Measurements from ENCODE around the gene NUBP2.

Gene NUBP2

GRCh38 chr16:1822801-1823200 lies 40.0 kb downstream of the NUBP2 start:
- no peak overlapping the region for H2BK5ac ChIP-seq (ENCODE audit: low read depth, low read length, poor library complexity)
- no peak overlapping the region for H3K14ac ChIP-seq (ENCODE audit: low read length)
- H3K4me1 ChIP-seq (ENCODE audit: control insufficient read depth in 1 of 2, insufficient read depth in 2 of 2, low read length in 2 of 2): peaks cover 0 to 5% of the 10 kb centered on the region in 2 experiments
- H3K79me1 ChIP-seq (ENCODE audit: low read length): peaks cover 8% of the 10 kb centered on the region
- H2AFZ ChIP-seq (ENCODE audit: insufficient read depth, low read length, poor library complexity): no peak overlapping the region
- no peak overlapping the region for H4K12ac ChIP-seq (ENCODE audit: low read depth, low read length)
- no CpG with 5 or more reads among the region's 16 CpGs for WGBS (ENCODE audit: extremely low coverage, insufficient coverage, insufficient read length)
- no peak for DNase-seq
- H4K91ac ChIP-seq (ENCODE audit: low read depth, low read length): no peak overlapping the region
- H2BK12ac ChIP-seq (ENCODE audit: low read length): no peak overlapping the region
- H2AK5ac ChIP-seq (ENCODE audit: low read length): no peak overlapping the region
- no peaks in the 10 kb centered on the region for H3K27me3 ChIP-seq (ENCODE audit: insufficient read depth, low read length)
- no peak overlapping the region for H3K18ac ChIP-seq (ENCODE audit: low read length)
- H3K9me3 ChIP-seq (ENCODE audit: insufficient read depth, low read depth, low read length): no peaks in the 10 kb centered on the region
- H3K9ac ChIP-seq (ENCODE audit: low read length): no peak overlapping the region
- H3K4ac ChIP-seq (ENCODE audit: low read depth, low read length): no peak overlapping the region
- no peak overlapping the region for H3K4me2 ChIP-seq (ENCODE audit: low read length)
- peaks cover 8% of the 10 kb centered on the region for H3K79me2 ChIP-seq (ENCODE audit: control insufficient read depth, insufficient read depth, low read length, poor library complexity)
- no peak overlapping the region for H3K27ac ChIP-seq (ENCODE audit: low read depth, low read length)
- H2BK120ac ChIP-seq (ENCODE audit: insufficient read depth, low read length, poor library complexity): no peak overlapping the region
- no peak overlapping the region for H4K8ac ChIP-seq (ENCODE audit: low read depth, low read length)
- H3K23ac ChIP-seq (ENCODE audit: low read length): no peak overlapping the region
- no peak overlapping the region for H3K4me3 ChIP-seq (ENCODE audit: low read depth, low read length)
- peaks cover 37 to 38% of the 10 kb centered on the region in 2 experiments for H3K36me3 ChIP-seq (ENCODE audit: control insufficient read depth in 1 of 2, insufficient read depth in 2 of 2, low read length in 2 of 2)

GRCh38 chr16:1823821-1824220 lies 41.1 kb downstream of the NUBP2 start:
- no CpG with 5 or more reads among the region's 9 CpGs for WGBS (ENCODE audit: extremely low coverage, insufficient coverage, insufficient read length)
- no peak overlapping the region for H3K9ac ChIP-seq (ENCODE audit: low read length)
- no peak overlapping the region for H4K8ac ChIP-seq (ENCODE audit: low read depth, low read length)
- no peak overlapping the region for H2BK12ac ChIP-seq (ENCODE audit: low read length)
- H3K79me1 ChIP-seq (ENCODE audit: low read length): peaks cover 8% of the 10 kb centered on the region
- H4K91ac ChIP-seq (ENCODE audit: low read depth, low read length): no peak overlapping the region
- no peak overlapping the region for H4K12ac ChIP-seq (ENCODE audit: low read depth, low read length)
- no peak overlapping the region for H3K4me3 ChIP-seq (ENCODE audit: low read depth, low read length)
- no peak overlapping the region for H3K4me2 ChIP-seq (ENCODE audit: low read length)
- peaks cover 8% of the 10 kb centered on the region for H3K79me2 ChIP-seq (ENCODE audit: control insufficient read depth, insufficient read depth, low read length, poor library complexity)
- H3K36me3 ChIP-seq (ENCODE audit: control insufficient read depth in 1 of 2, insufficient read depth in 2 of 2, low read length in 2 of 2): peaks cover 29 to 32% of the 10 kb centered on the region in 2 experiments
- no peak overlapping the region for H3K4ac ChIP-seq (ENCODE audit: low read depth, low read length)
- no peak overlapping the region for H2BK5ac ChIP-seq (ENCODE audit: low read depth, low read length, poor library complexity)
- H2AFZ ChIP-seq (ENCODE audit: insufficient read depth, low read length, poor library complexity): no peak overlapping the region
- no peak overlapping the region for H3K23ac ChIP-seq (ENCODE audit: low read length)
- peaks cover 0 to 5% of the 10 kb centered on the region in 2 experiments for H3K4me1 ChIP-seq (ENCODE audit: control insufficient read depth in 1 of 2, insufficient read depth in 2 of 2, low read length in 2 of 2)
- H3K14ac ChIP-seq (ENCODE audit: low read length): no peak overlapping the region
- H3K27ac ChIP-seq (ENCODE audit: low read depth, low read length): no peak overlapping the region
- H3K9me3 ChIP-seq (ENCODE audit: insufficient read depth, low read depth, low read length): no peaks in the 10 kb centered on the region
- H3K18ac ChIP-seq (ENCODE audit: low read length): no peak overlapping the region
- H3K27me3 ChIP-seq (ENCODE audit: insufficient read depth, low read length): no peaks in the 10 kb centered on the region
- H2AK5ac ChIP-seq (ENCODE audit: low read length): no peak overlapping the region
- no peak for DNase-seq
- H2BK120ac ChIP-seq (ENCODE audit: insufficient read depth, low read length, poor library complexity): no peak overlapping the region

- Histone ChIP-seq H3K4me3 (ENCODE audit: low read depth, low read length) (no peak overlapping the region), H3K79me2 (ENCODE audit: control insufficient read depth, insufficient read depth, low read length, poor library complexity) (peaks cover 8% of the 10 kb centered on the region), H2BK120ac (ENCODE audit: insufficient read depth, low read length, poor library complexity) (no peak overlapping the region), H3K27me3 (ENCODE audit: insufficient read depth, low read length) (no peaks in the 10 kb centered on the region), H2AFZ (ENCODE audit: insufficient read depth, low read length, poor library complexity) (no peak overlapping the region), H3K23ac (ENCODE audit: low read length) (no peak overlapping the region), H3K27ac (ENCODE audit: low read depth, low read length) (no peak overlapping the region), H4K91ac (ENCODE audit: low read depth, low read length) (no peak overlapping the region), H3K36me3 (ENCODE audit: control insufficient read depth in 1 of 2, insufficient read depth in 2 of 2, low read length in 2 of 2) (peaks cover 17 to 20% of the 10 kb centered on the region in 2 experiments), H3K9ac (ENCODE audit: low read length) (no peak overlapping the region), H2AK5ac (ENCODE audit: low read length) (no peak overlapping the region), H3K4me1 (ENCODE audit: control insufficient read depth in 1 of 2, insufficient read depth in 2 of 2, low read length in 2 of 2) (peaks cover 0 to 5% of the 10 kb centered on the region in 2 experiments), H4K12ac (ENCODE audit: low read depth, low read length) (no peak overlapping the region), H3K4ac (ENCODE audit: low read depth, low read length) (no peak overlapping the region), H2BK12ac (ENCODE audit: low read length) (no peak overlapping the region), H3K79me1 (ENCODE audit: low read length) (peaks cover 8% of the 10 kb centered on the region), H4K8ac (ENCODE audit: low read depth, low read length) (no peak overlapping the region), H3K9me3 (ENCODE audit: insufficient read depth, low read depth, low read length) (no peaks in the 10 kb centered on the region), H3K4me2 (ENCODE audit: low read length) (peak overlapping the region; percentile 67), H3K14ac (ENCODE audit: low read length) (no peak overlapping the region), H2BK5ac (ENCODE audit: low read depth, low read length, poor library complexity) (no peak overlapping the region), H3K18ac (ENCODE audit: low read length) (peak overlapping the region; percentile 16)
- no CpG with 5 or more reads among the region's 15 CpGs for WGBS (ENCODE audit: extremely low coverage, insufficient coverage, insufficient read length)
- no peak for DNase-seq
Observed at GRCh38 chr16:1825381-1825863, 42.7 kb downstream of the NUBP2 start.

- Histone ChIP-seq H4K8ac (ENCODE audit: low read depth, low read length) (peak overlapping the region; percentile 67), H3K27ac (ENCODE audit: low read depth, low read length) (peak overlapping the region; percentile 48), H2AFZ (ENCODE audit: insufficient read depth, low read length, poor library complexity) (no peak overlapping the region), H3K36me3 (ENCODE audit: control insufficient read depth in 1 of 2, insufficient read depth in 2 of 2, low read length in 2 of 2) (peaks cover 12 to 14% of the 10 kb centered on the region in 2 experiments), H3K4me2 (ENCODE audit: low read length) (peak overlapping the region; percentile 67), H2BK12ac (ENCODE audit: low read length) (no peak overlapping the region), H3K4me1 (ENCODE audit: control insufficient read depth in 1 of 2, insufficient read depth in 2 of 2, low read length in 2 of 2) (peaks cover 0 to 5% of the 10 kb centered on the region in 2 experiments), H3K79me1 (ENCODE audit: low read length) (peaks cover 8% of the 10 kb centered on the region), H2BK120ac (ENCODE audit: insufficient read depth, low read length, poor library complexity) (no peak overlapping the region), H3K4ac (ENCODE audit: low read depth, low read length) (no peak overlapping the region), H3K4me3 (ENCODE audit: low read depth, low read length) (peak overlapping the region; percentile 72), H4K91ac (ENCODE audit: low read depth, low read length) (peak overlapping the region; percentile 64), H2AK5ac (ENCODE audit: low read length) (no peak overlapping the region), H3K9me3 (ENCODE audit: insufficient read depth, low read depth, low read length) (no peaks in the 10 kb centered on the region), H3K79me2 (ENCODE audit: control insufficient read depth, insufficient read depth, low read length, poor library complexity) (peaks cover 8% of the 10 kb centered on the region), H3K18ac (ENCODE audit: low read length) (peak overlapping the region; percentile 19), H4K12ac (ENCODE audit: low read depth, low read length) (peak overlapping the region; percentile 35), H3K9ac (ENCODE audit: low read length) (peak overlapping the region; percentile 72), H3K14ac (ENCODE audit: low read length) (peak overlapping the region; percentile 55), H2BK5ac (ENCODE audit: low read depth, low read length, poor library complexity) (no peak overlapping the region), H3K27me3 (ENCODE audit: insufficient read depth, low read length) (no peaks in the 10 kb centered on the region), H3K23ac (ENCODE audit: low read length) (no peak overlapping the region)
- DNase-seq: peak; percentile 52 to 74
- WGBS (ENCODE audit: extremely low coverage, insufficient coverage, insufficient read length): no CpG with 5 or more reads among the region's 96 CpGs
Observed at GRCh38 chr16:1825864-1826690, 43.3 kb downstream of the NUBP2 start.

All from trophoblast cell (in vitro differentiated cells and primary cell).